Smooth muscle cell (in vitro differentiated cells): ENCODE measurements around the gene NOP9. TPM values are rescaled to one million over a fixed set of nuclear protein-coding genes. Genes with fewer than 3 reads are reported as not detected.

Source experiments
- DNase-seq: peaks from one replicate; lab custom pipeline; 2025; ENCODE audit not compliant: unreplicated experiment; lab: John Stamatoyannopoulos, UW
- H2AFZ ChIP-seq: fragments of 200-600 bp; sonication (generic); 2 replicates; pipeline ENCODE4 v1.6.0; 2016; ENCODE audit warnings: antibody characterized with exemption, low read depth, mild to moderate bottlenecking
- H3F3A ChIP-seq: fragments of 200-600 bp; sonication (generic); 2 replicates; pipeline ENCODE4 v1.6.0; 2017; ENCODE audit warnings: antibody characterized with exemption, low read depth
- H3K27ac ChIP-seq: fragments of 200-600 bp; sonication (generic); 2 replicates; pipeline ENCODE4 v1.5.1; 2016; ENCODE audit warnings: low read depth, mild to moderate bottlenecking
- H3K27me3 ChIP-seq: fragments of 200-600 bp; sonication (generic); 2 replicates; pipeline ENCODE4 v1.6.1; 2016; ENCODE audit warnings: low read depth, mild to moderate bottlenecking
- H3K36me3 ChIP-seq: fragments of 200-600 bp; sonication (generic); 2 replicates; pipeline ENCODE4 v1.5.1; 2016; ENCODE audit warnings: low read depth
- H3K4me1 ChIP-seq: fragments of 200-600 bp; sonication (generic); 2 replicates; pipeline ENCODE4 v1.5.1; 2016; ENCODE audit warnings: low read depth
- H3K4me2 ChIP-seq: fragments of 200-600 bp; sonication (generic); 2 replicates; pipeline ENCODE4 v1.6.0; 2016; ENCODE audit warnings: mild to moderate bottlenecking
- H3K4me3 ChIP-seq: fragments of 200-600 bp; sonication (generic); 2 replicates; pipeline ENCODE4 v1.5.1; 2016; ENCODE audit warnings: mild to moderate bottlenecking
- H3K79me2 ChIP-seq: fragments of 200-600 bp; sonication (generic); 2 replicates; pipeline ENCODE4 v1.6.0; 2016; ENCODE audit warnings: low read depth, mild to moderate bottlenecking
- H3K9ac ChIP-seq: fragments of 200-600 bp; sonication (generic); 2 replicates; pipeline ENCODE4 v1.6.0; 2016; ENCODE audit warnings: low read depth
- H3K9me3 ChIP-seq: fragments of 200-600 bp; sonication (generic); replicated peaks from 2 replicates; pipeline ENCODE4 v1.5.1; 2016; ENCODE audit warnings: low read depth
- H4K20me1 ChIP-seq: fragments of 200-600 bp; sonication (generic); 2 replicates; pipeline ENCODE4 v1.6.0; 2016; ENCODE audit warnings: low read depth
- WGBS: methylation state at CpG from one replicate; pipeline ENCODE4 v1.1.7; 2016; ENCODE audit warnings: low lambda C conversion rate; 5-methylcytosine and 5-hydroxymethylcytosine counted together
- polyA plus RNA-seq: library from polyadenylated mRNA; unstranded; fragments of >200 nt; fragmentation: Nextera tagmentation; extraction: Ambion mirVana; gene quantifications from 2 replicates; pipeline ENCODE4 v1.2.1, GENCODE V29; 2016
- small RNA-seq: library from RNA; depleted of rRNA; stranded (forward); fragments of <200 nt; gene quantifications from one replicate; pipeline ENCODE3, GENCODE V24; 2014
- total RNA-seq: library from RNA; depleted of rRNA; stranded (reverse); fragments of >200 nt; gene quantifications from 2 replicates; pipeline ENCODE4 v1.2.3, GENCODE V29; 2014
- TF ChIP-seq, protein P1 (sequence below): fragments of 200-600 bp; sonication (generic); IDR thresholded peaks from 2 replicates; pipeline ENCODE4 v1.5.1; 2017; ENCODE audit warnings: borderline replicate concordance, mild to moderate bottlenecking, antibody characterized with exemption; ENCODE audit not compliant: insufficient read depth, poor library complexity, severe bottlenecking

NOP9 gene
- total and polyA plus RNA-seq, 2 experiments from 2014 or later = 3.3 to 9.3 TPM

DNA sequence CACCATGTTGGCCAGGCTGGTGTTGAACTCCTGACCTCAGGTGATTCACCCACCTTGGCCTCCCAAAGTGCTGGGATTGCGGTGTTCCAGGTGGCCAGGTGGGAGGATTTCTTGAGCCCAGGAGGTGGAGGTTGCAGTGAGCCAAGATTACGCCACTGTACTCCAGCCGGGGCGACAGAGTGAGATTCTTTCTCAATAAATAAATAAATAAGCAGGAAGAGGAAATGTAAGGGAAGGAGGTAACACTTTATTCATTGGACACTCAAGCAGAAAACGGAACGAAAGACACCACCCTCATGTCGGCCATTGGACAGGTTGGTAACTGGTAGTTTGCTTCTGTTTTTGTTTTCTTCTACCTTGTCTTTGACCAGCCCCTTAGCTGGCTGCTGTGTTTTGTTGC, 55.4 kb downstream of the NOP9 start:
- no peak overlapping the region for H3K27ac ChIP-seq
- no peaks in the 10 kb centered on the region for H3K4me1 ChIP-seq
- no peaks in the 10 kb centered on the region for H3K9me3 ChIP-seq
- H3K79me2 ChIP-seq = no peaks in the 10 kb centered on the region
- no peak overlapping the region for H3K4me2 ChIP-seq
- H4K20me1 ChIP-seq = no peaks in the 10 kb centered on the region
- H2AFZ ChIP-seq = no peak overlapping the region
- no peak overlapping the region for H3K9ac ChIP-seq
- 91% methylated on average over 7 of the region's 7 CpGs for WGBS
- TF ChIP-seq, protein P1, sequence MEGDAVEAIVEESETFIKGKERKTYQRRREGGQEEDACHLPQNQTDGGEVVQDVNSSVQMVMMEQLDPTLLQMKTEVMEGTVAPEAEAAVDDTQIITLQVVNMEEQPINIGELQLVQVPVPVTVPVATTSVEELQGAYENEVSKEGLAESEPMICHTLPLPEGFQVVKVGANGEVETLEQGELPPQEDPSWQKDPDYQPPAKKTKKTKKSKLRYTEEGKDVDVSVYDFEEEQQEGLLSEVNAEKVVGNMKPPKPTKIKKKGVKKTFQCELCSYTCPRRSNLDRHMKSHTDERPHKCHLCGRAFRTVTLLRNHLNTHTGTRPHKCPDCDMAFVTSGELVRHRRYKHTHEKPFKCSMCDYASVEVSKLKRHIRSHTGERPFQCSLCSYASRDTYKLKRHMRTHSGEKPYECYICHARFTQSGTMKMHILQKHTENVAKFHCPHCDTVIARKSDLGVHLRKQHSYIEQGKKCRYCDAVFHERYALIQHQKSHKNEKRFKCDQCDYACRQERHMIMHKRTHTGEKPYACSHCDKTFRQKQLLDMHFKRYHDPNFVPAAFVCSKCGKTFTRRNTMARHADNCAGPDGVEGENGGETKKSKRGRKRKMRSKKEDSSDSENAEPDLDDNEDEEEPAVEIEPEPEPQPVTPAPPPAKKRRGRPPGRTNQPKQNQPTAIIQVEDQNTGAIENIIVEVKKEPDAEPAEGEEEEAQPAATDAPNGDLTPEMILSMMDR = no peak
- no peaks in the 10 kb centered on the region for H3K36me3 ChIP-seq
- no peak overlapping the region for H3K4me3 ChIP-seq
- peaks cover 34% of the 10 kb centered on the region for H3K27me3 ChIP-seq
- DNase-seq = no peak
- no peaks in the 10 kb centered on the region for H3F3A ChIP-seq

GRCh38 chr14:24356208-24356607, 56.6 kb downstream of the NOP9 start:
- Histone ChIP-seq H3K4me1 (no peaks in the 10 kb centered on the region), H3K9me3 (no peaks in the 10 kb centered on the region), H2AFZ (no peak overlapping the region), H4K20me1 (no peaks in the 10 kb centered on the region), H3K79me2 (no peaks in the 10 kb centered on the region), H3F3A (no peaks in the 10 kb centered on the region), H3K4me2 (no peak overlapping the region), H3K27ac (no peak overlapping the region), H3K27me3 (peaks cover 22% of the 10 kb centered on the region), H3K4me3 (no peak overlapping the region), H3K36me3 (no peaks in the 10 kb centered on the region), H3K9ac (no peak overlapping the region)
- WGBS = 75% methylated on average over 4 of the region's 4 CpGs
- TF ChIP-seq, protein P1 = no peak
- DNase-seq = no peak

Small RNA genes within 50 kb of the gene (small RNA-seq; reads per million reads assigned to genes)
- not detected for gene RF00026

Other genes starting within 250 kb of the NOP9 start
Only the 30 nearest of the 34 such genes appear.
- gene DCAF11, start 185.1 kb upstream of the NOP9 start, total RNA-seq = 43.6 and 46.1 TPM in 2 replicates
- gene DCAF11, start 185.1 kb upstream of the NOP9 start, polyA plus RNA-seq = 31.8 and 39.3 TPM in 2 replicates
- 0.18 and 1.9 TPM in 2 replicates for gene NRL, start 184.9 kb upstream of the NOP9 start, total RNA-seq
- 1.3 and 2.6 TPM in 2 replicates for gene NRL, start 184.9 kb upstream of the NOP9 start, polyA plus RNA-seq
- gene FITM1, start 169.2 kb upstream of the NOP9 start, total RNA-seq = 2.7 TPM in 1 of 2 replicates, not detected in the other
- 0.31 and 1.1 TPM in 2 replicates for gene FITM1, start 169.2 kb upstream of the NOP9 start, polyA plus RNA-seq
- gene PSME1, start 163.7 kb upstream of the NOP9 start, total RNA-seq = 41.4 and 49.4 TPM in 2 replicates
- gene PSME1, start 163.7 kb upstream of the NOP9 start, polyA plus RNA-seq = 94.1 and 114 TPM in 2 replicates
- 6.3 and 13.0 TPM in 2 replicates for gene EMC9, start 158.3 kb upstream of the NOP9 start, total RNA-seq
- gene EMC9, start 158.3 kb upstream of the NOP9 start, polyA plus RNA-seq = 11.9 and 16.9 TPM in 2 replicates
- gene PSME2, start 153.2 kb upstream of the NOP9 start, total RNA-seq = 40.7 and 53.2 TPM in 2 replicates
- gene PSME2, start 153.2 kb upstream of the NOP9 start, polyA plus RNA-seq = 164 and 166 TPM in 2 replicates
- gene RNF31, start 152.4 kb upstream of the NOP9 start, total RNA-seq = 39.3 and 74.8 TPM in 2 replicates
- 23.3 and 25.4 TPM in 2 replicates for gene RNF31, start 152.4 kb upstream of the NOP9 start, polyA plus RNA-seq
- 38.2 and 42.7 TPM in 2 replicates for gene IRF9, start 138.6 kb upstream of the NOP9 start, total RNA-seq
- gene IRF9, start 138.6 kb upstream of the NOP9 start, polyA plus RNA-seq = 42.0 and 58.3 TPM in 2 replicates
- gene REC8, start 127.8 kb upstream of the NOP9 start, total RNA-seq = 5.7 and 9.3 TPM in 2 replicates
- gene REC8, start 127.8 kb upstream of the NOP9 start, polyA plus RNA-seq = 16.8 and 26.7 TPM in 2 replicates
- 14.7 and 82.6 TPM in 2 replicates for gene IPO4, start 111.0 kb upstream of the NOP9 start, total RNA-seq
- 20.5 and 26.6 TPM in 2 replicates for gene IPO4, start 111.0 kb upstream of the NOP9 start, polyA plus RNA-seq
- gene TM9SF1, start 104.4 kb upstream of the NOP9 start, total RNA-seq = 66.6 and 72.1 TPM in 2 replicates
- 86.5 and 95.8 TPM in 2 replicates for gene TM9SF1, start 104.4 kb upstream of the NOP9 start, polyA plus RNA-seq
- 0.85 TPM in 1 of 2 replicates, not detected in the other for gene TSSK4, start 94.2 kb upstream of the NOP9 start, total RNA-seq
- 0.89 and 1.3 TPM in 2 replicates for gene TSSK4, start 94.2 kb upstream of the NOP9 start, polyA plus RNA-seq
- 29.7 and 32.5 TPM in 2 replicates for gene CHMP4A, start 86.4 kb upstream of the NOP9 start, total RNA-seq
- 46.8 and 63.9 TPM in 2 replicates for gene CHMP4A, start 86.4 kb upstream of the NOP9 start, polyA plus RNA-seq
- 31.0 and 33.0 TPM in 2 replicates for gene MDP1, start 83.8 kb upstream of the NOP9 start, total RNA-seq
- gene MDP1, start 83.8 kb upstream of the NOP9 start, polyA plus RNA-seq = 36.8 and 42.3 TPM in 2 replicates
- 209 and 211 TPM in 2 replicates for gene NEDD8, start 67.5 kb upstream of the NOP9 start, total RNA-seq
- 375 and 432 TPM in 2 replicates for gene NEDD8, start 67.5 kb upstream of the NOP9 start, polyA plus RNA-seq
- gene GMPR2, start 66.9 kb upstream of the NOP9 start, total RNA-seq = 38.8 and 65.0 TPM in 2 replicates
- gene GMPR2, start 66.9 kb upstream of the NOP9 start, polyA plus RNA-seq = 43.4 and 55.9 TPM in 2 replicates
- 27.9 and 38.8 TPM in 2 replicates for gene TINF2, start 57.2 kb upstream of the NOP9 start, total RNA-seq
- gene TINF2, start 57.2 kb upstream of the NOP9 start, polyA plus RNA-seq = 43.6 and 52.5 TPM in 2 replicates
- 4.1 and 13.6 TPM in 2 replicates for gene TGM1, start 36.7 kb upstream of the NOP9 start, total RNA-seq
- 1.6 and 7.7 TPM in 2 replicates for gene TGM1, start 36.7 kb upstream of the NOP9 start, polyA plus RNA-seq
- gene RABGGTA, start 28.3 kb upstream of the NOP9 start, total RNA-seq = 15.4 and 18.5 TPM in 2 replicates
- gene RABGGTA, start 28.3 kb upstream of the NOP9 start, polyA plus RNA-seq = 33.4 and 38.2 TPM in 2 replicates
- 22.5 and 23.3 TPM in 2 replicates for gene DHRS1, start 70 bp upstream of the NOP9 start, total RNA-seq
- gene DHRS1, start 70 bp upstream of the NOP9 start, polyA plus RNA-seq = 25.2 and 27.4 TPM in 2 replicates
- not detected in 2 replicates for gene CIDEB, start 8.1 kb downstream of the NOP9 start, total RNA-seq
- 0.58 TPM in 1 of 2 replicates, not detected in the other for gene CIDEB, start 8.1 kb downstream of the NOP9 start, polyA plus RNA-seq
- 2.8 and 6.9 TPM in 2 replicates for gene LTB4R2, start 10.3 kb downstream of the NOP9 start, total RNA-seq
- 0.70 and 2.4 TPM in 2 replicates for gene LTB4R2, start 10.3 kb downstream of the NOP9 start, polyA plus RNA-seq
- gene LTB4R, start 11.7 kb downstream of the NOP9 start, total RNA-seq = 2.7 and 2.8 TPM in 2 replicates
- gene LTB4R, start 11.7 kb downstream of the NOP9 start, polyA plus RNA-seq = 1.6 and 3.2 TPM in 2 replicates
- 0.13 and 0.45 TPM in 2 replicates for gene ADCY4, start 35.2 kb downstream of the NOP9 start, total RNA-seq
- 0.66 TPM in 1 of 2 replicates, not detected in the other for gene ADCY4, start 35.2 kb downstream of the NOP9 start, polyA plus RNA-seq
- gene RIPK3, start 40.1 kb downstream of the NOP9 start, total RNA-seq = 1.3 and 1.6 TPM in 2 replicates
- gene RIPK3, start 40.1 kb downstream of the NOP9 start, polyA plus RNA-seq = 1.2 TPM in 1 of 2 replicates, not detected in the other
- 40.1 and 44.6 TPM in 2 replicates for gene NFATC4, start 68.3 kb downstream of the NOP9 start, total RNA-seq
- 84.7 and 93.3 TPM in 2 replicates for gene NFATC4, start 68.3 kb downstream of the NOP9 start, polyA plus RNA-seq
- gene NYNRIN, start 99.2 kb downstream of the NOP9 start, total RNA-seq = 38.0 and 41.1 TPM in 2 replicates
- 29.5 and 30.3 TPM in 2 replicates for gene NYNRIN, start 99.2 kb downstream of the NOP9 start, polyA plus RNA-seq
- gene CBLN3, start 129.8 kb downstream of the NOP9 start, total RNA-seq = 1.1 and 3.0 TPM in 2 replicates
- 1.6 and 2.5 TPM in 2 replicates for gene CBLN3, start 129.8 kb downstream of the NOP9 start, polyA plus RNA-seq
- 43.1 and 55.7 TPM in 2 replicates for gene KHNYN, start 130.1 kb downstream of the NOP9 start, total RNA-seq
- gene KHNYN, start 130.1 kb downstream of the NOP9 start, polyA plus RNA-seq = 28.2 and 34.8 TPM in 2 replicates
- 20.9 and 21.6 TPM in 2 replicates for gene SDR39U1, start 142.9 kb downstream of the NOP9 start, total RNA-seq
- gene SDR39U1, start 142.9 kb downstream of the NOP9 start, polyA plus RNA-seq = 62.6 and 78.8 TPM in 2 replicates